GM18870 (cell line): ENCODE results near the gene RNF113A.
A peak's percentile ranks its signal among the peaks of the same experiment; 100 is the strongest.
"Not testable (repeated sequence)": the region's sequence is repeated elsewhere in the genome, so short reads cannot be mapped to it uniquely, and the experiment has no call there.

ENCODE experiments used
- ATAC-seq: cut with Tn5 transposase; IDR thresholded peaks from one replicate; pipeline ENCODE4 v1.9.1; 2021; ENCODE audit warnings: moderate library complexity; ENCODE audit not compliant: unreplicated experiment

RNF113A gene

GRCh38 chrX:119871599-119872395 lies at the start of gene RNF113A, which contains the start of gene NDUFA1:
TSS of gene RNF113A (minus strand) at chrX:119871733. CDS start at chrX:119871613, 120 bp downstream.
TSS of gene NDUFA1 (plus strand) at chrX:119871832. CDS start at chrX:119871912, 80 bp downstream.
- ATAC-seq: peak; percentile 82

- no peak for ATAC-seq
Observed at GRCh38 chrX:119919835-119920585, 48.5 kb upstream of the RNF113A start.

GRCh38 chrX:119917877-119918276 lies 46.3 kb upstream of the RNF113A start:
- ATAC-seq: no peak

- no peak for ATAC-seq
Observed at GRCh38 chrX:119916310-119916709, 44.8 kb upstream of the RNF113A start.

GRCh38 chrX:119900976-119901375 lies 29.4 kb upstream of the RNF113A start:
- no peak for ATAC-seq

GRCh38 chrX:119899125-119899524 lies 27.6 kb upstream of the RNF113A start:
- ATAC-seq: no peak

GRCh38 chrX:119895843-119896326 lies 24.4 kb upstream of the RNF113A start, which contains the start of gene AKAP14:
TSS of gene AKAP14 (plus strand) at chrX:119895893. CDS start at chrX:119903224, 7,331 bp downstream.
- ATAC-seq: no peak

GRCh38 chrX:119891961-119892692 lies 20.6 kb upstream of the RNF113A start:
- ATAC-seq: not testable (repeated sequence)

- not testable (repeated sequence) for ATAC-seq
Observed at GRCh38 chrX:119890626-119891025, 19.1 kb upstream of the RNF113A start.

GRCh38 chrX:119887721-119888425 lies 16.3 kb upstream of the RNF113A start:
- ATAC-seq: peak; percentile 58

GRCh38 chrX:119885554-119886428 lies 14.3 kb upstream of the RNF113A start:
- no peak for ATAC-seq

- ATAC-seq: peak; percentile 78
Observed at GRCh38 chrX:119880552-119881437, 9.3 kb upstream of the RNF113A start.

GRCh38 chrX:119880076-119880475 lies 8.5 kb upstream of the RNF113A start:
- ATAC-seq: no peak

- no peak for ATAC-seq
Observed at GRCh38 chrX:119878740-119879139, 7.2 kb upstream of the RNF113A start.

- peak; percentile 31 for ATAC-seq
Observed at GRCh38 chrX:119871245-119871598, 311 bp downstream of the RNF113A start.

GRCh38 chrX:119870626-119871131 lies 854 bp downstream of the RNF113A start:
- ATAC-seq: no peak

- no peak for ATAC-seq
Observed at GRCh38 chrX:119853444-119853843, 18.1 kb downstream of the RNF113A start.
